A549 (cell line): ENCODE measurements around the gene AURKA. TPM values are rescaled to one million over a fixed set of nuclear protein-coding genes. Genes with fewer than 3 reads are reported as not detected.

Experiments
- ATAC-seq, 2 experiments: fragments of 200-7000 bp in 1 of 2; fragments of >200 bp in 1 of 2; cut with Nextera tagmentation in 1 of 2; cut with Tn5 transposase in 1 of 2; 3 replicates each; pipeline versions ENCODE4 v1.8.0 to v1.9.1; 2018 to 2020; ENCODE audit warnings: mild to moderate bottlenecking in 1 of 2, moderate library complexity in 1 of 2
- CTCF ChIA-PET: fragments of 300-600 bp; sonication (Branson Sonifier 250); formaldehyde crosslinking; extraction: SDS; loops from one replicate; lab custom pipeline; 2021; ENCODE audit warnings: antibody characterized with exemption, inconsistent platforms; lab: Yijun Ruan, JAX
- POLR2A ChIA-PET: fragments of 350-600 bp; formaldehyde crosslinking; extraction: SDS; loops from one replicate; lab custom pipeline; 2021; ENCODE audit warnings: antibody characterized with exemption, inconsistent platforms; lab: Yijun Ruan, JAX
- DNase-seq, 2 experiments: peaks; one replicate each; pipeline versions ENCODE4 v3.0.0 to v3.0.0-alpha.2; 2011 to 2016; ENCODE audit warnings: low read depth in 1 of 2, low spot score in 1 of 2
- FAIRE-seq: peaks from 2 replicates; lab custom pipeline; 2011; peaks lifted over from hg19 to GRCh38; lab: Jason Lieb, UNC
- H3K27ac ChIP-seq, 2 experiments: fragments of >200 bp; sonication (Bioruptor Twin); formaldehyde crosslinking; 3 replicates each; pipeline ENCODE4 v1.5.1; 2016 to 2017
- H3K4me1 ChIP-seq: fragments of >200 bp; sonication (Bioruptor Twin); formaldehyde crosslinking; 3 replicates; pipeline ENCODE4 v1.6.1; 2016
- H3K4me2 ChIP-seq: fragments of >200 bp; sonication (Bioruptor Twin); formaldehyde crosslinking; 3 replicates; pipeline ENCODE4 v1.6.1; 2016
- H3K4me3 ChIP-seq: fragments of >200 bp; sonication (Bioruptor Twin); formaldehyde crosslinking; 3 replicates; pipeline ENCODE4 v1.5.1; 2016
- H3K9me3 ChIP-seq: fragments of >200 bp; sonication (Bioruptor Twin); formaldehyde crosslinking; 3 replicates; pipeline ENCODE4 v1.6.1; 2016
- CBX2 ChIP-seq: fragments of 200-600 bp; sonication (generic); IDR thresholded peaks from 2 replicates; pipeline ENCODE4 v1.6.1; 2016; ENCODE audit warnings: low read depth, mild to moderate bottlenecking, borderline replicate concordance
- CBX8 ChIP-seq: fragments of 200-600 bp; sonication (generic); IDR thresholded peaks from 2 replicates; pipeline ENCODE4 v1.6.1; 2016
- CEBPB ChIP-seq, 2 experiments: fragments of >200 bp in 1 of 2; sonication (Bioruptor Twin) in 1 of 2; formaldehyde crosslinking in 1 of 2; IDR thresholded peaks; 2 replicates each; pipeline ENCODE4 v1.6.1; 2012 to 2016
- EHF ChIP-seq: fragments of 250-450 bp; sonication (Bioruptor Pico); IDR thresholded peaks from 2 replicates; pipeline ENCODE4 v1.5.0; 2020; ENCODE audit warnings: mild to moderate bottlenecking
- EHMT2 ChIP-seq: fragments of 200-600 bp; sonication (generic); IDR thresholded peaks from 2 replicates; pipeline ENCODE4 v1.6.1; 2016; ENCODE audit warnings: antibody characterized with exemption, low read depth, mild to moderate bottlenecking, moderate library complexity
- EP300 ChIP-seq, 2 experiments: fragments of >200 bp; sonication (Bioruptor Twin); formaldehyde crosslinking; IDR thresholded peaks; 2 replicates in 1 of 2; 3 replicates in 1 of 2; pipeline ENCODE4 v1.6.1; 2016 to 2017
- FOXS1 ChIP-seq: fragments of 250-450 bp; sonication (Bioruptor Pico); IDR thresholded peaks from 2 replicates; pipeline ENCODE4 v1.5.0; 2020; ENCODE audit warnings: mild to moderate bottlenecking, moderate library complexity
- GATA3 ChIP-seq: IDR thresholded peaks from 2 replicates; pipeline ENCODE4 v1.6.1; 2012; ENCODE audit warnings: borderline replicate concordance
- HOXB13 ChIP-seq: fragments of 250-450 bp; sonication (Bioruptor Pico); IDR thresholded peaks from 2 replicates; pipeline ENCODE4 v1.5.0; 2020; ENCODE audit warnings: low read depth, mild to moderate bottlenecking, moderate library complexity
- HOXB5 ChIP-seq: fragments of 250-450 bp; sonication (Bioruptor Pico); IDR thresholded peaks from 2 replicates; pipeline ENCODE4 v1.5.0; 2020; ENCODE audit warnings: mild to moderate bottlenecking, moderate library complexity
- JUN ChIP-seq, 2 experiments: fragments of >200 bp; sonication (Bioruptor Twin); formaldehyde crosslinking; IDR thresholded peaks; 2 replicates in 1 of 2; 3 replicates in 1 of 2; pipeline ENCODE4 v1.6.1; 2016 to 2017
- JUNB ChIP-seq: fragments of >200 bp; sonication (Bioruptor Twin); formaldehyde crosslinking; IDR thresholded peaks from 2 replicates; pipeline ENCODE4 v1.6.1; 2016
- KDM5A ChIP-seq: fragments of 200-600 bp; sonication (generic); IDR thresholded peaks from 2 replicates; pipeline ENCODE4 v1.6.1; 2016; ENCODE audit warnings: antibody characterized with exemption, mild to moderate bottlenecking
- MYC ChIP-seq: IDR thresholded peaks from 2 replicates; pipeline ENCODE4 v1.6.1; 2012; ENCODE audit warnings: mild to moderate bottlenecking, inconsistent platforms, low read length, improper control_type of control experiment, borderline replicate concordance
- NFE2L2 ChIP-seq: fragments of 150-350 bp; conservative IDR thresholded peaks from 2 replicates; pipeline ENCODE4 v1.6.1; 2014; ENCODE audit warnings: low read length
- NR3C1 ChIP-seq: fragments of >200 bp; sonication (Bioruptor Twin); formaldehyde crosslinking; IDR thresholded peaks from 3 replicates; pipeline ENCODE4 v1.6.1; 2017
- POLR2A ChIP-seq: IDR thresholded peaks from 2 replicates; pipeline ENCODE4 v1.6.1; 2012; ENCODE audit warnings: mild to moderate bottlenecking, low read length
- RARB ChIP-seq: fragments of 250-450 bp; sonication (Bioruptor Pico); IDR thresholded peaks from 2 replicates; pipeline ENCODE4 v1.8.0; 2021; ENCODE audit warnings: mild to moderate bottlenecking, moderate library complexity
- RCOR1 ChIP-seq: fragments of 150-350 bp; IDR thresholded peaks from 2 replicates; pipeline ENCODE4 v1.6.1; 2014; ENCODE audit warnings: antibody characterized with exemption, low read length, low read depth
- TFCP2L1 ChIP-seq: fragments of 250-450 bp; sonication (Bioruptor Pico); IDR thresholded peaks from 2 replicates; pipeline ENCODE4 v1.5.0; 2021; ENCODE audit warnings: mild to moderate bottlenecking
- WGBS: methylation state at CpG from one replicate; pipeline ENCODE4 v1.1.6; 2017; ENCODE audit errors: missing lambda C conversion rate; 5-methylcytosine and 5-hydroxymethylcytosine counted together
- polyA plus RNA-seq, 4 experiments: library from polyadenylated mRNA; depleted of rRNA in 3 of 4; stranded (reverse); fragments of >200 nt; fragmentation: RNase III in 1 of 4; extraction: RNeasy Plus Mini Kit Qiagen cat#74134 plus additional on column Dnase treatment in 1 of 4; gene quantifications; 2 replicates in 3 of 4; 3 replicates in 1 of 4; pipeline ENCODE4 v1.2.3, GENCODE V29; 2011 to 2017
- TF ChIP-seq, protein P1 (sequence below): fragments of 250-450 bp; sonication (Bioruptor Pico); IDR thresholded peaks from 2 replicates; pipeline ENCODE4 v1.5.0; 2020; ENCODE audit warnings: low read depth, mild to moderate bottlenecking, moderate library complexity
- TF ChIP-seq, protein P2 (sequence below): fragments of >200 bp; sonication (Bioruptor Twin); formaldehyde crosslinking; IDR thresholded peaks from 3 replicates; pipeline ENCODE4 v1.6.1; 2016
- TF ChIP-seq, protein P3 (sequence below): fragments of >200 bp; sonication (Bioruptor Twin); formaldehyde crosslinking; IDR thresholded peaks from 3 replicates; pipeline ENCODE4 v1.5.1; 2016
- TF ChIP-seq, protein P4 (sequence below): IDR thresholded peaks from 2 replicates; pipeline ENCODE4 v1.6.1; 2012

The AURKA gene
- polyA plus RNA-seq, 2 of the 4 experiments (the other 2 are of a cell fraction) = 117 to 123 TPM

DNA sequence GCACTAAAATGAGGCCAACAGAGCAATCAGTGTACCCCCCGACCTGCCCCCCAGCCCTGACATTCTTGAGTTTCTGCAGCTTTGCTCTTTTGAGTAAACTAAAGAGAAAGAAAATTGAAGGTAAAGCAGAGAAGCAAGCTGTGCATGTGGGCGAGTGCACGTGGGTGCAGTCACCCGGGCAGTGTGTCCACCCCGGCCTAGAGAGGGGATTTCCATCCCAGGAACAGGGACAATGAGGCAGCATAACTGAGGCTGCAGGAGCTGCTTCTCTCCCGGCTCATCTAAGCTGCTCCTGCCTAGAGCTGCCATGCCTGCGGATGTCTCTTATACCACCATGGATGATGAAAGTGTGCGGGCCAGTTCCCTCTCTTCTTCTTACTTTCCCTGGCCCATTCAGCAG, 36.9 kb upstream of the AURKA start:
- ATAC-seq (no peak), FAIRE-seq (no peak), DNase-seq (no peak)
- CTCF ChIA-PET = interaction anchor here (0.8 to 1.1 kb wide), 4 partner anchors 9 to 226 kb away, joined by 3 read pairs; no protein-coding TSS in a partner anchor
- no peak overlapping the region for H3K4me3 ChIP-seq
- TF ChIP-seq MYC (no peak), RARB (CRISPR knock-in tag) (no peak), EHMT2 (no peak), CEBPB (IDR thresholded peaks at IDR 0.05) (no peak), HOXB13 (CRISPR knock-in tag) (no peak), CBX8 (no peak), EHF (CRISPR knock-in tag) (no peak)
- TF ChIP-seq, protein P1, sequence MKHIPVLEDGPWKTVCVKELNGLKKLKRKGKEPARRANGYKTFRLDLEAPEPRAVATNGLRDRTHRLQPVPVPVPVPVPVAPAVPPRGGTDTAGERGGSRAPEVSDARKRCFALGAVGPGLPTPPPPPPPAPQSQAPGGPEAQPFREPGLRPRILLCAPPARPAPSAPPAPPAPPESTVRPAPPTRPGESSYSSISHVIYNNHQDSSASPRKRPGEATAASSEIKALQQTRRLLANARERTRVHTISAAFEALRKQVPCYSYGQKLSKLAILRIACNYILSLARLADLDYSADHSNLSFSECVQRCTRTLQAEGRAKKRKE (CRISPR knock-in tag) = no peak
- H3K4me2 ChIP-seq = no peak overlapping the region
- POLR2A ChIA-PET = no interaction called here
- H3K27ac ChIP-seq = no peak overlapping the region
- H3K4me1 ChIP-seq = no peaks in the 10 kb centered on the region
- WGBS = 58% methylated on average over 8 of the region's 8 CpGs
- H3K9me3 ChIP-seq = no peaks in the 10 kb centered on the region

DNA sequence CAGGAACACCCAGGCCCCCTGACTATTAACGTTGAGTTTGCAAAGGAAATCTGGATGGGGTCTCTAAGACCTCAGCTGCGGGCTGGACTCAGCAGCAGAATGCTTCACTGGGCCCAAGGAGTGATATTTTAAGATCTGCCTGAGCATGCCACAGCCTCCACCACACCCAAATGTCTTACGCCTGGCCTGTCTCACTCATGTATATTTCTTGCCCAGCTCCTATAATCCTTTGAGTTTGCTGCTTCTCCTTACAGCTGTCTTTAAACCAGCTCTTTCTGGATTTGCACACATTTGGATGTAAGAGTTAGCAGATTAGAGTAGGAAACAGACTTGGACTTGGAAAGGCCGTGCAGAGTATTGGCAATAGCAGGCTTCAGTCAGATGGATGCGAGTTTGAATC, 36.4 kb upstream of the AURKA start:
- Histone ChIP-seq H3K4me1 (no peaks in the 10 kb centered on the region), H3K4me3 (no peak overlapping the region), H3K4me2 (no peak overlapping the region), H3K27ac (no peak overlapping the region), H3K9me3 (no peaks in the 10 kb centered on the region)
- ChIA-PET CTCF (interaction anchor here (0.8 to 1.1 kb wide), 2 partner anchors 84 to 226 kb away, joined by 3 read pairs; no protein-coding TSS in a partner anchor), POLR2A (no interaction called here)
- DNase-seq (no peak), ATAC-seq (no peak), FAIRE-seq (no peak)
- 66% methylated on average over 5 of the region's 5 CpGs for WGBS
- TF ChIP-seq EP300 (IDR thresholded peaks at IDR 0.05) = no peak
- no peak for TF ChIP-seq RARB (CRISPR knock-in tag)
- no peak for TF ChIP-seq NR3C1
- no peak for TF ChIP-seq CBX8
- no peak for TF ChIP-seq MYC
- TF ChIP-seq FOXS1 (CRISPR knock-in tag) = no peak
- no peak for TF ChIP-seq HOXB5
- no peak for TF ChIP-seq GATA3

DNA sequence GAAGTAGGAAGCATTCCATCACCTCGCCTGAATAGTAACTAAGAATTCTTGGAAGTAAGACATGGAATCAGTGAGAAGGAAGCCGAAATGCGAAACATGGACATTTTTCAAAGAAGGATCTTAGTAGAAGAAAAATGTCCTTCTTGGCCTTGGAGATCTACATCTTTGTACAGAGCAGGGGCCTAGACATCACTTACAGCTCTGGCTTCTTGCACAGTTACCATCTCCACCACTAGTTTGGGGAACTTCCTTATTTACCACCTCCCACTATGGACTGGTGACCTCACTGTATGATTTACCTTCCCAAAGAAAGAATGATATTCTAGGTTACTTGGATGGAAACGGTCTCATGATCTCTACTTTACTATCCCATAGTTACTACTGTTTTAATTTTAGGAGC, 35.8 kb upstream of the AURKA start:
- Histone ChIP-seq H3K27ac (no peak overlapping the region), H3K4me3 (no peak overlapping the region), H3K9me3 (no peaks in the 10 kb centered on the region), H3K4me1 (peaks cover 4% of the 10 kb centered on the region; the same call in 2 of the 3 replicates), H3K4me2 (no peak overlapping the region)
- POLR2A ChIA-PET = no interaction called here
- FAIRE-seq (no peak), ATAC-seq (no peak), DNase-seq (no peak)
- WGBS = 67% methylated on average over 4 of the region's 4 CpGs
- CTCF ChIA-PET = interaction anchor here (1.1 kb wide), 1 partner anchor 84 kb away, joined by 3 read pairs; no protein-coding TSS in a partner anchor
- TF ChIP-seq KDM5A = no peak
- TF ChIP-seq, protein P2, sequence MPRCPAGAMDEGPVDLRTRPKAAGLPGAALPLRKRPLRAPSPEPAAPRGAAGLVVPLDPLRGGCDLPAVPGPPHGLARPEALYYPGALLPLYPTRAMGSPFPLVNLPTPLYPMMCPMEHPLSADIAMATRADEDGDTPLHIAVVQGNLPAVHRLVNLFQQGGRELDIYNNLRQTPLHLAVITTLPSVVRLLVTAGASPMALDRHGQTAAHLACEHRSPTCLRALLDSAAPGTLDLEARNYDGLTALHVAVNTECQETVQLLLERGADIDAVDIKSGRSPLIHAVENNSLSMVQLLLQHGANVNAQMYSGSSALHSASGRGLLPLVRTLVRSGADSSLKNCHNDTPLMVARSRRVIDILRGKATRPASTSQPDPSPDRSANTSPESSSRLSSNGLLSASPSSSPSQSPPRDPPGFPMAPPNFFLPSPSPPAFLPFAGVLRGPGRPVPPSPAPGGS = no peak
- no peak for TF ChIP-seq NFE2L2
- no peak for TF ChIP-seq CBX2
- no peak for TF ChIP-seq TFCP2L1 (CRISPR knock-in tag)
- TF ChIP-seq JUN (IDR thresholded peaks at IDR 0.05) = no peak
- no peak for TF ChIP-seq RCOR1
- TF ChIP-seq, protein P3, sequence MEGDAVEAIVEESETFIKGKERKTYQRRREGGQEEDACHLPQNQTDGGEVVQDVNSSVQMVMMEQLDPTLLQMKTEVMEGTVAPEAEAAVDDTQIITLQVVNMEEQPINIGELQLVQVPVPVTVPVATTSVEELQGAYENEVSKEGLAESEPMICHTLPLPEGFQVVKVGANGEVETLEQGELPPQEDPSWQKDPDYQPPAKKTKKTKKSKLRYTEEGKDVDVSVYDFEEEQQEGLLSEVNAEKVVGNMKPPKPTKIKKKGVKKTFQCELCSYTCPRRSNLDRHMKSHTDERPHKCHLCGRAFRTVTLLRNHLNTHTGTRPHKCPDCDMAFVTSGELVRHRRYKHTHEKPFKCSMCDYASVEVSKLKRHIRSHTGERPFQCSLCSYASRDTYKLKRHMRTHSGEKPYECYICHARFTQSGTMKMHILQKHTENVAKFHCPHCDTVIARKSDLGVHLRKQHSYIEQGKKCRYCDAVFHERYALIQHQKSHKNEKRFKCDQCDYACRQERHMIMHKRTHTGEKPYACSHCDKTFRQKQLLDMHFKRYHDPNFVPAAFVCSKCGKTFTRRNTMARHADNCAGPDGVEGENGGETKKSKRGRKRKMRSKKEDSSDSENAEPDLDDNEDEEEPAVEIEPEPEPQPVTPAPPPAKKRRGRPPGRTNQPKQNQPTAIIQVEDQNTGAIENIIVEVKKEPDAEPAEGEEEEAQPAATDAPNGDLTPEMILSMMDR = no peak
- no peak for TF ChIP-seq JUNB
- TF ChIP-seq CEBPB (IDR thresholded peaks at IDR 0.05) = no peak
- TF ChIP-seq, protein P4, sequence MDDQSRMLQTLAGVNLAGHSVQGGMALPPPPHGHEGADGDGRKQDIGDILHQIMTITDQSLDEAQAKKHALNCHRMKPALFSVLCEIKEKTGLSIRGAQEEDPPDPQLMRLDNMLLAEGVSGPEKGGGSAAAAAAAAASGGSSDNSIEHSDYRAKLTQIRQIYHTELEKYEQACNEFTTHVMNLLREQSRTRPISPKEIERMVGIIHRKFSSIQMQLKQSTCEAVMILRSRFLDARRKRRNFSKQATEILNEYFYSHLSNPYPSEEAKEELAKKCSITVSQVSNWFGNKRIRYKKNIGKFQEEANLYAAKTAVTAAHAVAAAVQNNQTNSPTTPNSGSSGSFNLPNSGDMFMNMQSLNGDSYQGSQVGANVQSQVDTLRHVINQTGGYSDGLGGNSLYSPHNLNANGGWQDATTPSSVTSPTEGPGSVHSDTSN = no peak
- no peak for TF ChIP-seq FOXS1 (CRISPR knock-in tag)
- no peak for TF ChIP-seq POLR2A
